COLO829 (cell line): Measurements from ENCODE around the gene TAPBP.
"Not testable (repeated sequence)": the region's sequence is repeated elsewhere in the genome, so short reads cannot be mapped to it uniquely, and the experiment has no call there.

Experiments
- DNase-seq: peaks from one replicate; pipeline ENCODE4 v3.0.0; 2012; ENCODE audit warnings: low spot score

The TAPBP gene

DNA sequence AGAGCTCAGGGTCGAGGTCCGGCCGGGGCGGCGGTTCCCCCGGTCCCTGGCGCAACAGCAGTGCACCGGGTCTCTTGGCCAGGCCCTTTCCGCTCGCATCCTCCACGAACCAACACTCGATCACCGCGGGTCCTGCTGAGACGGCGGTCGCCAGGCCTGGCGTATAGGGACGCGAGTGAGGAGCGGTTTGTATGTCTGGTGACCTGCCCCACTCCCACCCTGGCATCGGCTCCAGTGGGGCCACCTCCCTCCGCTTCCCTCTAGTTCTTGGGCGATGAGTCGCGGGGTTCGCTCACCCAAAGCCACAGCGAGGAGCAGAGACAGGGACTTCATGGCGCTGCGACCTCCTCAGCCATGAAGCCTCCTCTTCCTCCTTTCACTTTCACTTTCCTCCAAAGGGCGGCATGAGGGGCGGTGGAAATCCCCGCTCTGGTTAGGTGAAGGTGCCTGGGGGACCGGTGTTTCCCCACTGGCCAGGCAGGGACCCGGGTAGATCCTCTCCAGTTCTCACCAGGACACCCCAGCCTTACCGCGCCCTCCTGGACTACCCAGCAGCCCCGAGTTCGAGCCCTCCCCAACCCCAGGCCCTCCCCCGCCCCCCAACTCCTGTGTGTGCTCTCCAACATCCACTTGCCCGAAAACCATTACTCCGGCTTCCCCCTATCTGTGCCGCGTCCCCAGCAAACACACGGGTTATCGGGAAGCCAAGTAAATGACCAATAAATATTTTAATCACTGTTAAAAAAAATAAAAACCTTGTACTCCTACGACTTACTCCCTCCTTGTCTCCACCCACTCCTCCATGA lies at the start of gene TAPBP:
TAPBP (minus strand) TSS at position 370 of the 806 bp plus-strand sequence; CDS start at position 333, 37 bp downstream.
- no peak for DNase-seq

DNA sequence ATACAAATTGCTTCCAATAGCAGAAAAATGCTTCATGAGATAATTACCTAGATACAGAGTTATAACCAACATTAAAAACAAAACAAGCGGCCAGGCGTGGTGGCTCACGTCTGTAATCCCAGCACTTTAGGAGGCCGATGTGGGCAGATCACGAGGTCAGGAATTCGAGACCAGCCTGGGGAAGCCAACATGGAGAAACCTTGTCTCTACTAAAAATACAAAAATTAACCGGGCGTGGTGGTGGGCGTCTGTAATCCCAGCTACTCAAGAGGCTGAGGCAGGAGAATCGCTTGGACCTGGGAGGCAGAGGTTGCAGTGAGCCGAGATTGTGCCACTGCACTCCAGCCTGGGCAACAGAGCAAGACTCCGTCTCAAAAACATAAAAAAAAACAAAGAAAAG lies 49.6 kb upstream of the TAPBP start:
- not testable (repeated sequence) for DNase-seq

DNA sequence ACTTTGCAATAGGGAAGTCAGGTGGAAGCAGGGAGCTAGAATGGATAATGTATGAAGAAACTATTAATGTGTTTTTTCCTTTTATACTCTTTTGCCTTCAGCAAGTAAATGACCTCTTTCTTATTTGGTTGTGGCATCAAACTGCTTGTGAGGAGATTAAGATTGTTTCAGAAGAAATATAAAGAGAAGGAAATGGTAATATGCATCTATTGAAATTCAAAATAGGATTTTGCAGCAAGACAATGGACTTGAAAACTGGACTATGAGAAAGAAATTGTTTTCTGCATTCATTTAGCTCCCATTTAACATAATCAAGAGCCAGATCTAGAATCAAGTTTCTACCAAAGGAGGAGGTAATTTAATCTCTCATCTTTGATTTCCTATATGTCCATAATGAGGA lies 45.5 kb upstream of the TAPBP start:
- no peak for DNase-seq

DNA sequence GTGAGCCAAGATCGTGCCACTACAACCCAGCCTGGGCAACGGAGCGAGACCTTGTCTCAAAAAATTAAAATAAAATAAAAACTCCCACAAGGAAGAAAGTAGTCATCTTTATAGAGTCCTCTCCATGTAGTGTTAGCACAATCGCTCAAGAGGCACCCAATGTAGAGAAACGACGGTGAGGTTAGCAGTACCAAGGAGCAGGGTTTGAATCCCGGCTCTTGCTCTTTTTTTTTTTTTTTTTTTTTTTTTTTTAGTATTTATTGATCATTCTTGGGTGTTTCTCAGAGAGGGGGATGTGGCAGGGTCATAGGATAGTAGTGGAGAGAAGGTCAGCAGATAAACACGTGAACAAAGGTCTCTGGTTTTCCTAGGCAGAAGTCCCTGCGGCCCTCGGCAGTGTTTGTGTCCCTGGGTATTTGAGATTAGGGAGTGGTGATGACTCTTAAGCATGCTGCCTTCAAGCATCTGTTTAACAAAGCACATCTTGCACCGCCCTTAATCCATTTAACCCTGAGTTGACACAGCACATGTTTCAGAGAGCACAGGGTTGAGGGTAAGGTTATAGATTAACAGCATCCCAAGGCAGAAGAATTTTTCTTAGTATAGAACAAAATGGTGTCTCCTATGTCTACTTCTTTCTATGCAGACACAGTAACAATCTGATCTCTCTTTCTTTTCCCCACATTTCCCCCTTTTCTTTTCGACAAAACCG lies 43.4 kb upstream of the TAPBP start:
- not testable (repeated sequence) for DNase-seq

DNA sequence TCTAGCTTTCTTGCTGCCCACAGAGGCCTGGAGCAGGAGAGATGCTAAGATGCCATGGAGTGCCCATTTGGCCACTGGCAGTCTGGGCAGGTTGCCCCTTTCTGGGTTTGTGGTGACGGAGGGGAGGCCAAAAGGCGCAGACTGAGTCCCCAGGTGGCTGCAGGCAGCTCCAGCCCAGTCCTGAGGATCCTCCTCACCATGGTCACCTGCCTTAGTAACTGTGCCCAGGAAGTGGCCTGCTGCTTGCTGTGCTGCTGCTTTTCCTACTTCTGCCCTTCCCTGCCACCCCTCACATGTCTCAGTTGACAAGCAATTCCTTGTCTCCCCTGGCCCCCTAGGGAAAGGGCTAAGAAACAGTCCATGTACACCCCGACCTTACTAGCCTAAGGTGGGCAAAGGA lies 42.4 kb upstream of the TAPBP start:
- DNase-seq = no peak

DNA sequence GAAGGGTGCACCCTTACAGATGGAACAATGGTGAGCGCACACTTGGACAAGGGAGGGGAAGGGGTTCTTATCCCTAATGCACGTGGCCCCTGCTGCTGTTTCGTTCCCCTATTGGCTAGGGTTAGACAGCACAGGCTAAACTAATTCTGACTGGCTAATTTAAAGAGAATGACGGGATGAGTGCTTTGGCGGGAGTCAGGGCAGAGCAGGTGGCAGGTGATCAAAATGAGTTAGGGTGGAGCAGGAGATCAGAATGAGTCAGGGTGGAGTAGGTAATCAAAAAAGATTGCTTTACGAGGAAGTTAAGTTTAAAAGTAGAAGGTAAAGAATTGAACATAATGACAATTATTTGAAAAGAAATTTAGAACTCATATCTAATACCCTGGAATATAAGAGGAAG lies 42.0 kb upstream of the TAPBP start:
- DNase-seq = not testable (repeated sequence)

DNA sequence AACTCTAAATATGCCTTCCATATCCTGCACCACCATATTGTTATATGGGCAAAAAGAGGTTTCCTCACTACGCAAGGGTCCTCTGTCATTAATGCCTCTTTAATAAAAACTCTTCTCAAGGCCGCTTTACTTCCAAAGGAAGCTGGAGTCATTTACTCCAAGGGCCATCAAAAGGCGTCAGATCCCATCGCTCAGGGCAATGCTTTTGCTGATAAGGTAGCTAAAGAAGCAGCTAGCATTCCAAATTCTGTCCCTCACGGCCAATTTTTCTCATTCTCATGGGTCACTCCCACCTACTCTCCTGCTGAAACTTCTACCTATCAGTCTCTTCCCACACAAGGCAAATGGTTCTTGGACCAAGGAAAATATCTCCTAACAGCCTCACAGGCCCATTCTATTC lies 33.9 kb upstream of the TAPBP start:
- no peak for DNase-seq

DNA sequence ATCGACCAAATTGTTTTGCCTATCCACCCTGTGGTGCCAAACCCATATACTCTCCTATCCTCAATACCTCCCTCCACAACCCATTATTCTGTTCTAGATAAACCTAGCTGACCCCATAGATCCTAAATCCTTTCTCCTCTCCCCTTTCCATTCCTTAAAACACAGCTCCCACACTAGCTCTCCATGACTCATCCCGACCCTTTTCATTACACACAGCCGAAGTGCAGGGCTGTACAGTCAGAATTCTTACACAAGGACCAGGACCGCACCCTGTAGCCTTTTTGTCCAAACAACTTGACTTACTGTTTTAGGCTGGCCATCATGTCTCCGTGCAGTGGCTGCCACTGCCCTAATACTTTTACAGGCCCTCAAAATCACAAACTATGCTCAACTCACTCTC lies 33.1 kb upstream of the TAPBP start:
- not testable (repeated sequence) for DNase-seq

DNA sequence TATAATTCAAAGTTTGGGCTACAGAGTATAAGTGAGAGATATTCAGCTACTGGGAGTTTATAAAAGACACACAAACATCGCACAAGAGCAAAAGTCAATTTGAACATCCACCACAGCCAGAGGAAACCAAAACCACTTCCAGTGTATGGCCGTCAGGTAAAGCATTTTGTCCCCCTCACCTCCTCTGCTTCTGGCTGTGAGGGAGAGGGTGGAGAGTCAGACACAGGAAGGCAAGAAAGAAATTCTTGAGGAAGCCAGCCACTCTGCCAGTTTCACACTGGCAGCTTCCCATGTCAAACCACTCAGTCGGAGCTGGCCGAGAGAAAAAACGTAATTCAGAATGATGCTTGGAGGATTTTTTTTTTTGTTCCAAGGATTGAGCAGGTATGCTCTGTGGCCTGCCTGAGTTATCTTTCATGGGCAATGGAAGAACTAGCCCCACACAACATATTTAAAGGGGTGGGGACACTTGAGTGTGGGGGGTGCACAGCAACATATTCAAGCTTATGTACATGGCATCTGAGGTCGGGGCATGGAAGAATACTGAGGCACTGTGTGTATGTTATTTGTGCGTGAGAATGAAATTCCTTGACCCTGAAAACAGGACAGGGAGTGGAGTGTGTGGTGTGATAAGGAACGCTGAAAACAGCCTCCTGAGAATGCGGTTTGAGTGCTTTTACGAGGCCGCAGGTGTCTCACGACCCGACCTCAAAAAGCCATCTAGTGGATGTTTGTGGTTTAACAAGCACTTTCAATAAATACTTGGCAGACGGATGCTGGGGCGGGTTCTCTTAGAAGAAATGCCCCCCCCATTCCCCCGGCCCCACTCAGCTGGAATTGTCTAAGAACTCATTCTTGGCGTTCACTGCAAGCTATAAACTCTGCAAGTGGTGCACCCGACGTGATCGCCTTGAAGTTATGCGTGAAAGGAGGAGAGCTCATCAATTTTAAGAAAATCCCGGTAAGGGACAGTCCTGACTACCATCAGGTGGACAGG lies 31.1 kb upstream of the TAPBP start:
- peak; percentile 53 for DNase-seq

DNA sequence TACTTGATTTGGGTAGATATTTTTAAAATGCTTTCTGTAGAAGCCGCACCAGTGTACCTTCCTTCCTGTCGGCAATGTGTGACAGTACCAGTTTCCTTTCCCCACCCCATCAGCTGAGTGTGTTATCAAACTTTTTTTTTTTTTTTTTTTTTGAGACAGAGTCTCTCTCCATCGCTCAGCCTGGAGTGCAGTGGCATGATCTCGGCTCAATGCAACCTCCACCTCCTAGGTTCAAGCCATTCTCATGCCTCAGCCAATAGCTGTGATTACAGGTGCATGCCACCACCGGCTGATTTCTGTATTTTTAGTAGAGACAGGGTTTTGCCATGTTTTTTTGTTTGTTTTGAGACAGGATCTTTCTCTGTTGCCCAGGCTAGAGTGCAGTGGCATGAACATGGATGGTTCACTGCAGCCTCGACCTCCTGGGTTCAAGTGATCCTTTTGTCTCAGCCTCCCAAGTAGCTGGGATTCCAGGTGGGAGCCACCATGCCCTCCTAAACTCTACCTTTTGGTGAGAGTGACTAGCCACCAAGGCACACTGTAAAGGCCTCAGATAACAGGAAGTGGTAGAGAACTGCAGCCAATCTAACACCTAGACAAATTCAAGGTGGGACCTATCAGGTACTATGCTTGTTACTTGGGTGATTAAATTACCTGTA lies 30.2 kb upstream of the TAPBP start:
- DNase-seq = no peak

DNA sequence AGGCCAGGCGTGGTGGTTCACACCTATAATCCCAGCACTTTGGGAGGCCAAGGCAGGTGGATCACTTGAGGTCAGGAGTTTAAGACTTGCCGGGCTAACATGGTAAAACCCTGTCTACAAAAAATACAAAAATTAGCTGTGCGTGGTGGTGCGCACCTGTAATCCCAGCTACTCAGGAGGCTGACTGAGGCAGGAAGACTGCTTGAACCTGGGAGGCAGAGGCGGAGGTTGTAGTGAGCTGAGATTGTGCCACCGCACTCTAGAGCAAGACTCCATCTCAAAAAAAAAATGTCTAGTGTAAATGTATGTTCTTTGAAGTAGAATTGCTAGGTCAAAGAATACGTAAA lies 29.7 kb upstream of the TAPBP start:
- DNase-seq = not testable (repeated sequence)

DNA sequence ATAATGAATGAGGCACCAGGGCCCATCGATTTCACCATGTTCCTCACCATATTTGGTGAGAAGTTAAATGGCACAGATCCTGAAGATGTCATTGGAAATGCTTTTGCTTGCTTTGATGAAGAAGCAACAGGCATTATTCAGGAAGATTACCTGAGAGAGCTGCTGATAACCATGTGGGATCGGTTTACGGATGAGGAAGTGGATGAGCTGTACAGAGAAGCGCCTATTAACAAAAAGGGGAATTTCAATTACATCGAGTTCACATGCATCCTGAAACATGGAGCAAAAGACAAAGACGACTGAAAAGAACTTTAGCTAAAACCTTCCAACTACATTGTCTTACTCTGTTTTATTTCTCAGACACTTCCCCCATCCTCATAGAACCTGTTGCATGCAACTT lies 25.3 kb upstream of the TAPBP start:
- no peak for DNase-seq

DNA sequence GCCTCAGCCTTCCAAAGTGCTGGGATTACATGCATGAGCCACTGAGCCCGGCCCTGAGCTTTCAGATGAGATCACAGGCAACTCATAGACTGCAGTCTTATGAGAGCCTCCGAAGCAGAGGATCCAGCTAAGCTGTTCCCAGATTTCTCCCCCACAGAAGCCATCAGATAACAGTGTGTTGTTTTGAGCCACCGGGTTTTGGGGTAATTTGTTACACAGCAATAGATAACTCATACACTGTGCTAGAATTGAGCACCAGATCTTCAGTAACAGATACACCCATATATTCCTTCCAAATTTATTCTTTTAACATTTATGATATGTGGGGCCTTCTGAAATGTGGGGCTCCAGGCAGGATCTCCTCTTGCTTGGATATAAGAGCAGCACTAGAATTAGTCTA lies 22.6 kb upstream of the TAPBP start:
- no peak for DNase-seq

DNA sequence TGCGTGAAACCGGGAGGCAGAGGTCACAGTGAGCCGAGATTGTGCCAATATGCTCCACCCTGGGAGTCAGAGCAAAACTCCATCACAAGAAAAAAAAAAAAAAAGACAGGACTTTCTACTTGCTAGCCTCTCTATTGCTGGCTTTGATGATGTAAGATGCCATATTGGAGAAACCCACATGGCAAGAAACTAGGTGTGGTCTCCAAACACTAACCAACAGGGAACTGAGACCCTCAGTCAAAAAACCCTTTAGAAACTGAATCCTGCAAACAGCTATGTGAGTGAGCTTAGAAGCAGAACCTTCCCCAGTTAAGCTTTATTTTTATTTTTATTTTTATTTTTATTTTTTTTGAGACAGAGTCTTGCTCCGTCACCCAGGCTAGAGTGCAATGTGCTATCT lies 22.0 kb upstream of the TAPBP start:
- DNase-seq = no peak

DNA sequence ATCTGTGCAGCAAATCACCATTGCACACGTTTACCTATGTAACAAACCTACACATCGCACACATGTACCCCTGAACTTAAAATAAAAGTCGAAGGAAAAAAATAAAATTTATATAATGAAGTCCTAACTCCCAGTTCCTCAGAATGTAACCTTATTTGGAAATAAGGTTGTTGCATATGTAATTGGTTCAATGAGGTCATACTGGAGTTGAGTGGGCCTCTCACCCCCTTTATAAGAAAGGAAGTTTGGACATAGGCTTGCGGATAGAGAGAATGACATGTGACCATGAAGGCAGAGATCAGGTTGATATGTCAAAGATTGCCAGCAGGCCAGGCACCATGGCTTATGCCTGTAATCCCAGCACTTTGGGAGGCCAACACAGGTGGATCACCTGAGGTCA lies 19.8 kb upstream of the TAPBP start:
- DNase-seq = no peak

DNA sequence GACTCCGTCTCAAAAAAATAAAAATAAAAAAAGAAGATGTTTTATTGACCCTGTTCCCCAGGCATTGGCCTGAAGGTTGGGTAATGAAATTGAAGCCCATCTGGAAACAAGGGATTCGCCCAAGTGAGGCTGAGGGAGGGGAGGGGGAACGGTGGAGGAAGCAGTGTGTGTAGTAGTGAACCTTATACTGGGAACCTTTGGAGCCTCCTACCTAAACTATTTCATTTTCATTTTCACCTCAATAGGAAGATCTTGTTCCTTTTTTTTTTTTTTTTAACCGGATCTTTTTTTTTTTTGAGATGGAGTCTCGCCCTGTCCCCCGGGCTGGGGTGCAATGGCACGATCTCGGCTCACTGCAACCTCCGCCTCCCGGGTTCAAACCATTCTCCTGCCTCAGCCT lies 16.9 kb upstream of the TAPBP start:
- no peak for DNase-seq

DNA sequence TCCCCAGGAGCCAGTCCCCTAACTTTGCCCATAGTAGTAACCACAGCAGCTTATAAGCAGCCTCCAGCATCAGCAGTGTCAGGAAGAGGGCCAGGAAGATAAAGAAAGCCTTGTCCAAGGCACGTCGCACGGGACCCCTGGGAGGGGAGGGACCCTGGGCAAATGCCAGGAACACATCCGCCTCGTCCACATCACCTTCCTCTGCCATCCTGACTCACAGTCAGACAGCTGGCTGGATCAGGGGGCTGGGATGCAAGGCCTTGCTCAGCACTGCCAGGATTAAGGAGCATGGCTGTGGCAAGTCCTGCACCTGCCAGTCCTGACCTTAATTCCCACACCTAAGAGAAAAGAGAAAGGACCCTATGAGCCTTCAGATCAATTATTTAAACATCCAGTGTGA lies 15.2 kb upstream of the TAPBP start:
- peak; percentile 85 for DNase-seq

DNA sequence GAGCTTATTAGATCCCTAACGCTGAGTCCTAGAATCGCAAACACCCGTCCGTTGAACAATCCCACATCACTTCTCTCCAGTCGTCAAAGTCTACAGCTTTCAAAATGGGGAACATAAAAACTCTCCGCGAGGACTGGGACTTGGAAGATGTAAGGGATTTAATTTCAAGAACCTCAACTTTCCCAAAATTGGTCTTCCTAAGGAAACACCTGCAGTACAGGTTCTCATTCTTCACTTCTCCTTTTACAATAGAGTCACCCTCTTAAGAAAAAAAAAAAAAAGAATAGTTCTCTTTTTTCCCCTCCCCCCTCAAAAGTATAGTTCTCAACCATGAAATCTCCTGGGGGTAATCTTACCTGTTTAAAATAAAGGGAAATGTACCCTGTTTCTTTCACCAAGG lies 10.2 kb upstream of the TAPBP start:
- no peak for DNase-seq

DNA sequence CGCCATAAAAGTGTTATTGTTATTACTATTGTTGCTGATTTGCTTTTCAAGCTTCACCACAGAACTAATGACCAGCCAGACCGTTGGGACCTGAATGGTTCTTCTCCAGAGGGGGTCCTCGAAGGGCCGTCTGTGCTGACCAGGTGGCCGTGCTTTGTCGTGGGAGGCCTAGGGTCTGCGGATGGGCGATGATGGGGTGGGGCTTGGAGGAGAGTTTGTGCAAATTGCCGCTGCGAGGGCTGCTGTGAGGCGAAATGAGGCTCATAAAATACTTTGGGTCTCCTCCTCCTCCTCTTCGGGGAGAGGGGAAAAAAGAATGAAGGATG lies 9.7 kb upstream of the TAPBP start:
- no peak for DNase-seq

DNA sequence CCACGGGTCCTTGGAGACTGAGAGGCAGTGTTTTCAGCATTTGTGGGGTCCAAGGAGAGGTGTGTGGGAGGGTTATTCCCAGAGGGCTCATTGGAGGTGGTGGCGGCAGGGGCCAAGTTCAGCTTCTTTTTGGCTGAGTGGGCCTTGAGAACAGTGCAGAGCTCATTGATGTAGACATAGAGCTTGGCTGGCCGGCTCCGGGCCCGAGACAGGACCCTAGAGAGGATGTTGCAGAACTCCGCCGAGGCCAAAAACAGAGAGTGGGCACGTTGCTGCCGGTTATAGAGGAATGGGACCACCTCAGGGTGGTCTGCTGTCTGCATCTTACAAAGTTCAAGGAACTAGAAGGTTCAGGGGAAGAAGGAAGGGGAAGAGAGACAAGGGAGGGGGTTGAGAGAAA lies 7.3 kb upstream of the TAPBP start:
- no peak for DNase-seq

DNA sequence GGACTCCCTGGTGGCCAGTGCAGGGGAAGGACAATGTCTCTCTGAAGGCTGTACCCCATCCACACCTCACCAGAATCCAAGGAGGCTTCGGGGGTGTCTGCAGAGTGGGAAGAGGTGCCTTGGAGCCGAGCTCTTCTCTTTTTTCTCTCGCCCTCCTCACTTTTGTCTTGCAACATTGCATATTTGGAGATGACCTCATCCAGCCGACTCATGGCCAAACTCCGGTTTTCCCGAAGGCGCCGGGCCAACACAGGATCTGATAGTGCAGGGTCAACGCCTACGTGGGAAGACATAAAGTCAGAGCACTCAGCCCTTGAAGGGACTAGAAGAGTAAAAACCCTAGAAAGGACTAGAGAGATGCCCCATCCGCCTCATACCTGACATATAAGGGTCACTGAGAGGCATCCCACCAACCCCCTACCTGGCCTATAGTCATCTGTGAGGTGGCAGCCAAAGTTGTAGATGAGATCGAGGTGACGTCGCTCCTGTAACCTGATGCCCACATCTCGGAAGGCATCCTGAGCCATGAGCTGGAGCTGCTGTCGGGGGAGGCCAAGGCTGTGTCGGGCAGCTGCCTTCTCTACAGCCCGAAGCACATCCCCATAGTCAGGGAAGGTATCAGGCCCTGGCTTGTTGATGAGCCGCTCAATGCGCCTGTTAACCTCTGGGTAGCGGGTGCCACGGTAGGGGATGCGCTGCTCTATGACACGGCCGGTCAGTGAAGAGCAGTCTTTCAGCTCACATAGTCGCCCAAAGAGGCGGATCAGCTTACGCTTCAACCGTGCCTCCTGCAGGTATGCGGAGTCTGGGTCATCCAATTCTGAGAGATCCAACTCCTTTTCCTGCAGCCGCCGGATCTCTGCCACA lies 6.7 kb upstream of the TAPBP start:
- DNase-seq = no peak
